ENCODE results near the gene C17orf67. TPM values are rescaled to one million over a fixed set of nuclear protein-coding genes. Genes with fewer than 3 reads are reported as not detected.

C17orf67 gene
- total and polyA plus RNA-seq, 2 of the 13 experiments (the other 11 are each of a cell fraction or from before 2014, with no cell fraction given) = 0.41 to 0.86 TPM

- Histone ChIP-seq H2AFZ (ENCODE audit: low read length) (peak overlapping the region; percentile 6), H3K27ac (ENCODE audit: extremely low read length, insufficient read depth, low read length) (no peak overlapping the region), H3K4me3 (replicated peaks in 1 of 3; ENCODE audit: insufficient read depth in 1 of 3, low read depth in 2 of 3, low read length in 3 of 3) (no peak overlapping the region), H3K9me3 (ENCODE audit: low read length) (no peaks in the 10 kb centered on the region), H3K4me2 (ENCODE audit: low read depth, low read length) (peak overlapping the region; percentile 37), H3K27me3 (ENCODE audit: control insufficient read depth in 1 of 2, insufficient read depth in 2 of 2, low read length in 2 of 2) (peaks cover 0 to 12% of the 10 kb centered on the region in 2 experiments; a peak in 2 of 5 replicates), H3K36me3 (replicated peaks in 1 of 2; ENCODE audit: control insufficient read depth in 1 of 2, insufficient read depth in 2 of 2, low read length in 2 of 2) (no peaks in the 10 kb centered on the region), H3K9ac (ENCODE audit: insufficient read depth, low read depth, low read length) (no peak overlapping the region), H3K79me2 (ENCODE audit: insufficient read depth, low read length) (no peaks in the 10 kb centered on the region), H3K4me1 (ENCODE audit: insufficient read depth, low read length) (peaks cover 25% of the 10 kb centered on the region), H4K20me1 (ENCODE audit: insufficient read depth, low read length) (no peaks in the 10 kb centered on the region)
- ChIA-PET CTCF (ENCODE audit: low intra/inter-chr PET ratio, low total read pairs) (no interaction called here), POLR2A (no interaction called here)
- DNase-seq (ENCODE audit: low spot score) = no peak
- no peak for FAIRE-seq
- TF ChIP-seq ZBTB37 (CRISPR knock-in tag; IDR thresholded peaks at IDR 0.05) = no peak
- in situ Hi-C loops (cut with HindIII; ENCODE audit: extremely low pct_ligation_motif_present, low pct_unique_long_range_greater_than_20kb) (no loop called here), intact Hi-C loops (cut with micrococcal nuclease; ENCODE audit: unreplicated experiment) (no loop called here)
- no TSS peak for BruUV-seq (replicated peaks)
- WGBS (ENCODE audit: low lambda C conversion rate) = 24% methylated on average over 3 of the region's 3 CpGs
- peak; percentile 40 for ATAC-seq
Measured at GRCh38 chr17:56808503-56808902, 25.2 kb downstream of the C17orf67 start.

GRCh38 chr17:56807723-56808122 lies 26.0 kb downstream of the C17orf67 start:
- H3K36me3 ChIP-seq (replicated peaks in 1 of 2; ENCODE audit: control insufficient read depth in 1 of 2, insufficient read depth in 2 of 2, low read length in 2 of 2) = no peaks in the 10 kb centered on the region
- no peak overlapping the region for H3K9ac ChIP-seq (ENCODE audit: insufficient read depth, low read depth, low read length)
- no peak overlapping the region for H3K4me2 ChIP-seq (ENCODE audit: low read depth, low read length)
- peaks cover 25% of the 10 kb centered on the region for H3K4me1 ChIP-seq (ENCODE audit: insufficient read depth, low read length)
- H4K20me1 ChIP-seq (ENCODE audit: insufficient read depth, low read length) = no peaks in the 10 kb centered on the region
- in situ Hi-C loops (cut with HindIII; ENCODE audit: extremely low pct_ligation_motif_present, low pct_unique_long_range_greater_than_20kb) (no loop called here), intact Hi-C loops (cut with micrococcal nuclease; ENCODE audit: unreplicated experiment) (no loop called here)
- DNase-seq (ENCODE audit: low spot score) (no peak), FAIRE-seq (no peak), ATAC-seq (no peak)
- no TSS peak for BruUV-seq (replicated peaks)
- 62% methylated on average over 3 of the region's 3 CpGs for WGBS (ENCODE audit: low lambda C conversion rate)
- no peak overlapping the region for H3K27ac ChIP-seq (ENCODE audit: extremely low read length, insufficient read depth, low read length)
- CTCF ChIA-PET (ENCODE audit: low intra/inter-chr PET ratio, low total read pairs) = no interaction called here
- no peak overlapping the region for H2AFZ ChIP-seq (ENCODE audit: low read length)
- H3K79me2 ChIP-seq (ENCODE audit: insufficient read depth, low read length) = no peaks in the 10 kb centered on the region
- peaks cover 0 to 7% of the 10 kb centered on the region in 2 experiments; a peak in 1 of 5 replicates for H3K27me3 ChIP-seq (ENCODE audit: control insufficient read depth in 1 of 2, insufficient read depth in 2 of 2, low read length in 2 of 2)
- POLR2A ChIA-PET = no interaction called here
- H3K4me3 ChIP-seq (replicated peaks in 1 of 3; ENCODE audit: insufficient read depth in 1 of 3, low read depth in 2 of 3, low read length in 3 of 3) = no peak overlapping the region
- no peaks in the 10 kb centered on the region for H3K9me3 ChIP-seq (ENCODE audit: low read length)
- no peak for TF ChIP-seq CEBPB (IDR thresholded peaks at IDR 0.05; ENCODE audit: borderline replicate concordance, low read depth, low read length)
- no peak for TF ChIP-seq ZBTB20 (CRISPR knock-in tag; IDR thresholded peaks at IDR 0.05; ENCODE audit: borderline replicate concordance, low read depth)
- no peak for TF ChIP-seq ATM (IDR thresholded peaks at IDR 0.05; ENCODE audit: borderline replicate concordance)
- no peak for TF ChIP-seq GABPB1 (CRISPR knock-in tag; IDR thresholded peaks at IDR 0.05)
- TF ChIP-seq ZNF672 (CRISPR knock-in tag; IDR thresholded peaks at IDR 0.05) = no peak
- TF ChIP-seq MLX (CRISPR knock-in tag; IDR thresholded peaks at IDR 0.05) = no peak
- TF ChIP-seq ZNF281 (CRISPR knock-in tag; IDR thresholded peaks at IDR 0.05; ENCODE audit: borderline replicate concordance) = no peak
- TF ChIP-seq RFXANK (CRISPR knock-in tag; IDR thresholded peaks at IDR 0.05) = no peak
- no peak for TF ChIP-seq ZNF512B (CRISPR knock-in tag; IDR thresholded peaks at IDR 0.05; ENCODE audit: borderline replicate concordance)
- no peak for TF ChIP-seq ZNF296 (CRISPR knock-in tag; conservative IDR thresholded peaks at IDR 0.05)
- no peak for TF ChIP-seq BORCS8-MEF2B (CRISPR knock-in tag; IDR thresholded peaks at IDR 0.05)
